Measurements from ENCODE around the gene WBP4.

WBP4 gene

GRCh38 chr13:41054212-41054877 lies 7.0 kb upstream of the WBP4 start:
- CTCF ChIA-PET: interaction anchor here (0.6 to 2.6 kb wide), 33 partner anchors 10 to 280 kb away, joined by 3 to 15 read pairs (median 3); partner anchors contain the start of genes ELF1 and SLC25A15
- TF ChIP-seq CTCF (IDR thresholded peaks at IDR 0.05; ENCODE audit: insufficient read depth, low read length, missing control alignments): peak; percentile 45
- H3K4me3 ChIP-seq (ENCODE audit: low read depth, low read length): no peak overlapping the region
- DNase-seq (ENCODE audit: low read depth, low spot score): no peak
- POLR2A ChIA-PET: no interaction called here

- TF ChIP-seq CTCF (IDR thresholded peaks at IDR 0.05; ENCODE audit: insufficient read depth, low read length, missing control alignments): peak; percentile 7
- no peak for DNase-seq (ENCODE audit: low read depth, low spot score)
- no peak overlapping the region for H3K4me3 ChIP-seq (ENCODE audit: low read depth, low read length)
- CTCF ChIA-PET: interaction anchor here (0.6 to 2.6 kb wide), 24 partner anchors 9 to 279 kb away, joined by 3 to 15 read pairs (median 4); partner anchors contain the start of genes ELF1 and SLC25A15
- POLR2A ChIA-PET: no interaction called here
Measured at GRCh38 chr13:41054919-41055619, 6.2 kb upstream of the WBP4 start.

- POLR2A ChIA-PET: no interaction called here
- CTCF ChIA-PET: interaction anchor here (1.8 kb wide), 1 partner anchor 141 kb away, joined by 5 read pairs; no protein-coding TSS in a partner anchor
- TF ChIP-seq CTCF (IDR thresholded peaks at IDR 0.05; ENCODE audit: insufficient read depth, low read length, missing control alignments): no peak
- no peak overlapping the region for H3K4me3 ChIP-seq (ENCODE audit: low read depth, low read length)
- no peak for DNase-seq (ENCODE audit: low read depth, low spot score)
Measured at GRCh38 chr13:41056194-41056593, 5.1 kb upstream of the WBP4 start.

- DNase-seq (ENCODE audit: low read depth, low spot score): no peak
- CTCF ChIA-PET: no interaction called here
- H3K4me3 ChIP-seq (ENCODE audit: low read depth, low read length): no peak overlapping the region
- POLR2A ChIA-PET: no interaction called here
- TF ChIP-seq CTCF (IDR thresholded peaks at IDR 0.05; ENCODE audit: insufficient read depth, low read length, missing control alignments): no peak
Measured at GRCh38 chr13:41056826-41057711, 4.2 kb upstream of the WBP4 start.

GRCh38 chr13:41058295-41059070 lies 2.8 kb upstream of the WBP4 start:
- H3K4me3 ChIP-seq (ENCODE audit: low read depth, low read length): peak overlapping the region; percentile 87
- no peak for TF ChIP-seq CTCF (IDR thresholded peaks at IDR 0.05; ENCODE audit: insufficient read depth, low read length, missing control alignments)
- ChIA-PET POLR2A (no interaction called here), CTCF (interaction anchor here (2.4 kb wide), 1 partner anchor 164 kb away, joined by 9 read pairs; no protein-coding TSS in a partner anchor)
- DNase-seq (ENCODE audit: low read depth, low spot score): no peak
